Measurements from ENCODE around the gene SAMM50.

The SAMM50 gene

DNA sequence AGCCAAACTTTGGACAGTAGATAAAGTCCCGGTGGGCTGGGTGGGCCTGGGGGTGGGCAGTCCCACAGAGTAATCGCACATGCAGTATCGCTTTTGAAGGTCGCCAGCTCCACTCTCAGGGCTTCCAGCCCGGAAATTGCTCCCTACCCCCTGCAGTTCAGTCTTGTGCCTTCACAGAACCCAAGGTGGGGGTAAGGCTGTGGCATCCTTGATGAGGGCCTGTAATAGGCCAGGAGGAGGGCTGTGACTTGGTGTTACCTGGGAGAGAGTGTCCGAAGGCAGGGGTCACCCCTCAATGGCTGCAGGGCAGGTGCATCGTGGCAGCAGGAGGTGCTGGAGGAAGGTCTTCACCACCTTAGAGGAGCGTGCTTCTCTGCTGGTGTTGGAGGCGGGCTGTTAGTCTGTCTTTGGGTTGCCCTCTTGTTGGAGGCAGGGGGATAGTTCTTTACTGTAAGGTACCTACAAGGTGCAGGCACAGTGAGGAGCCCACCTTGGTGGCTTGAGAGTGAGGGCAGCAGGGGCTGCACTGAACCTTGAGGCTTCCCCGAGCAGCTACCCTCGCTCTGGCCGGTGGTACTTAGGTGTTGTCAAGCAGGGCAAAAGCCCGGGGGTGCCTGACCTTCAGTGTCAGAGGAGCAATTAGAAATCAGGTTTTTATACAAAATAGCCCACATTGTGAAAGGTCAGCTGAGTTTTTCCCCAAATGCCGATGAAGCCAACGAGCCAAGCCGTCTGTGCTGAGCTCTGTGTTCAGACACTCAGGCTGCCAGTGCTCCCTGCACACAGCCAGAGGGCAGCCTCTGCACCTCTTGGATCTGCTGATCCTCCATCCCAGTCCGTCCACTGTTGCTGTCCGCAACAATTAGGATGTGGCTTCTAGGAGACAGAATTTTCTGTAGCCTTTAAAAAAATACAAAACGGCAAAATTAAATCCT is 21.9 kb downstream of the SAMM50 start:
- no peak for DNase-seq (ENCODE audit: low read depth in 2 of 2)

DNA sequence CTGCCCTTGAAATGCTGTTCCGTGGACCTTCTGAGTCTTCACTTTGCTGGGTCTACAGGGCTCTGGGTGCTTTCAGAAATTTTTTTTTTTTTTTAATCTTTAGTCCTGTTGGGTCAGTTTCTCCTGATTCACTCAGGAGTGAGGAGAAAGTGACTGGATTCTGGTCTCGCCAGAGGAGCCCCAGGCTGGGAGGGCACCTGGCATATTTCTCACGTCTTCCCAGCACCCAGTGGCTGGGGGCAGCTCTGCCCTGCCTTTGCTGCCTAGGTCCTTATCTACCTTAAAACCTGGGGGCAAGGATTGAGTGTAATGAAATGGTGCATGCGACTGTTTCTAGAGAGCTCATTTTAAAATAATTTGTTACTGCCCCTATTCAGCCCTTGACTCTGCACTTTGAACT is 23.3 kb downstream of the SAMM50 start:
- DNase-seq (ENCODE audit: low read depth in 2 of 2) = no peak

GRCh38 chr22:43980579-43980978 is 25.3 kb downstream of the SAMM50 start:
- no peak for DNase-seq (ENCODE audit: low read depth in 2 of 2)

DNA sequence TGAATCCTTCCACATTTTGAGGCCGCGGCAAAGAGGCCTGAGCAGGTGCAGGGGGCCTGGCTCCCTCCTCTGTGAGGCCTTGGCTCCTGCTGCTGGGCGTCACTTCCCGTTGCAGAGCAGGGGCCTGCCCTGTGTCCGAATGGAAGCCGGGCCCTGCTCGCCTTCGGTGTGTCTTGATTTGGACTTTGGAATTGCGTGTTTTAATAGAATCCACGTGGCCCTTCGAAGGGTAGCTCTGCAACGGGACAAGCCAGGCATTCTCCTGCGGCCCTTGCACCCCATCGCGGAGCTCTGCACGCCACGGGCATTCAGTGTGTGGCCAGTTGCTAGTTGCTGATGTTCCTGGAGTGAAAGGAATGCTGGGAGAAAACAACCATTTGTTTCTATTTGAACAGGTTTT is 25.8 kb downstream of the SAMM50 start:
- no peak for DNase-seq (ENCODE audit: low read depth in 2 of 2)

DNA sequence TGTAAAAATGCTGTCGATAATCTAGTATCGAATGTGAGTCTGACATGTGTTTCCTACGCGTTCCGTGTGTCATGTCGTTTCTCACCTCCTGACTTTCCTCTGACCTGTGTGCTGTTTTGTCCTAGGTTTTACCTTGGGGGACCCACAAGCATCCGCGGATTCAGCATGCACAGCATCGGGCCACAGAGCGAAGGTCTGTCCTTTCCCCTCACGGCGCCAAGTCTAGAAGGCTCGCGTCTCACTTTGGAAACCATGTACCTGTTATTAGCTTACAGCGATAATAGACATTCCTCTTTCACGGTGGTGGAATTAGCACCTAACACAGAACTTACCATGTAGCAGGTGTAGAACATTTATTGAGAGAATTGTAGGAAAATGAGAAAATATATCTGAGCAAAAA is 28.6 kb downstream of the SAMM50 start:
- DNase-seq (ENCODE audit: low read depth in 2 of 2) = no peak

DNA sequence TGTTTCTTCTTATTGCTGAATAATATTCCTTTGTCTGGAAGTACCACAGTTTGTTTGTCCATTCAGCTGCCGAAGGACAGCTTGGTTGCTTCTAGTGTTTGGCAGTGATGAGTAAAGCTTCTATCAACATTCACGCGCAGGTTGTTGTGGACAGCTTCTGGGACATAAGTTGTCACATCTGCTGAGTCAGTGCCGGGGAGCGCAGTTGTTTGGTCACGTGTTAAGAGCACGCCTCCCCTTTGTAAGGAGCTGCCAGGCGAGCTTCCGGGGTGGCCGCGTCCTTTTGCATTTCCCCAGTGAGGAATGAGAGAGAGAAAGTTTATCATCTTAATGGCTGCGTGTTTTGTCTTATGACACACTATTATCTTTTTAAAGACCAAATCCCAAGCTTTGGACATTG is 30.3 kb downstream of the SAMM50 start:
- DNase-seq (ENCODE audit: low read depth in 2 of 2) = no peak

DNA sequence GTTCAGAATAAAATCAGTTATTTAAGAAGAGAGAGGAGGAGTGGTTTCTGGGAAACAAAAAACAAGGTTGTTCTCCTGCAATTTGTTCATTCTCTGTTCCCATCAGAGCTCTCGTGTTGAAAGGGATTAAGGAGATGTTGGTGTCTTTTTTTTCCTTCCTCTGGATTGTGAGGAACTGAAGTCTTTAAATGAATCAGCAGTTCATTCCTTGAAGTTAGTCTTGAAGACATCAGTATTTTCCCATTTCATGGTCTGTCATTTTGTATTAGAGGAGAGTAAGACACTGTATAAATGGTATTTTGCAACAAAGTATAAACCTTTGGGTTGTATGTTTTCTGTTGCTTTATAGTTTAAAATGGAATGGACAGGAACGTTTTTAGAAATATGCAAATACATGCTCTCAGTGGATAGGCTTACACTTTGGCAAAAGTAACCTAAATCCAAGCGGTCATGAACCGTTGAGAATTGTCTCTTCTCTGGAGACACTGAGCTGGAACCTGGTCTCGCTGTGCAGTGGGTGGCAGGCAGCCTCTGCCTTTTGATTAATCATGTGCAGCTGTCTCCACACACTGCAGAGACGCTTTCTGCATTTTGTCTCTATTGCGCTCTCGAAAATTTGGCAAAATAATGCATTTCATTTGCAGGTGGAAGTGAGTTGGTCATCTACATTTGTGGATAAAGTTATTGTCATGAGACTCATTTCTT is 33.0 kb downstream of the SAMM50 start:
- no peak for DNase-seq (ENCODE audit: low read depth in 2 of 2)

- no peak for DNase-seq (ENCODE audit: low read depth in 2 of 2)
Measured at GRCh38 chr22:43988960-43989359, 33.7 kb downstream of the SAMM50 start.

DNA sequence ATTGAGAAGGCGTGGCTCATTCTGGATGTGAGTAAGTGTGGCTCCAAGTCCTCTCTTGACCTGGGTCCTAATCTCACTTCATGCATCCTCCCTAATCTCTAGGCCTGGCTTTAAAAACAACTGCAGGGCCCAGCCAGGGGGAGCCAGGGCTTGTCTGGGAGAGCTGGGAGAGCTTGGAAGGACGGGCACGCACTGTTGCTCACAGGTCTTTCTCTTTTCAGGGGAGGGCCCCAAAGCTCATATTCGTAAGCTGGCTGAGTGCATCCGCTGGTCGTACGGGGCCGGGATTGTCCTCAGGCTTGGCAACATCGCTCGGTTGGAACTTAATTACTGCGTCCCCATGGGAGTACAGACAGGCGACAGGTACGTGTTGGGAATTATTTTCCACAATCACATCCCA is 34.8 kb downstream of the SAMM50 start:
- no peak for DNase-seq (ENCODE audit: low read depth in 2 of 2)

GRCh38 chr22:43991316-43992020 is 36.2 kb downstream of the SAMM50 start:
- no peak for DNase-seq (ENCODE audit: low read depth in 2 of 2)

DNA sequence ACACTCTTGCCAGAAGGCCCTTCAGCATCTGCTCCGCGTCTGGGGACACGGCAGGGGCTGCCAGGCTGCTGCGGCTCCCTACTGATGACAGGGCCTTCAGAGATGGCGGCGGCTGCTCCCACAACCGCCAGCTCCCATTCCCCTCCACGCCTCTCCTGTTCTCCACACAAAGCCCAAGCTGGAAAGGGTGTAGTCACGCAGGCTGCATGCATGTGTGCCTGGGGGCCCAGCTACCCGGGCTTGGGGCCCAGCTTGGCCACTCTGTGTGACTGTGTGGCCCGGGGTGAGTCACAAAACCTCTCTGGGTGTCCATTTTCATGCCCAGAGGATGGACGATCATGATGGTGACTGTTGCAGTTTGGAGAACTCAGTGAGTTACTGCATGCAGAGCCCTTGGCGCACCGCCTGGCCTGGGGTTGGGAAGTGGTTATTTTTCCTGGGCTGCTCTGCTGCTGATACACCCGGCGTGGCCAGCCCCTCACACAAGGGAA is 37.1 kb downstream of the SAMM50 start:
- DNase-seq (ENCODE audit: low read depth in 2 of 2) = no peak

DNA sequence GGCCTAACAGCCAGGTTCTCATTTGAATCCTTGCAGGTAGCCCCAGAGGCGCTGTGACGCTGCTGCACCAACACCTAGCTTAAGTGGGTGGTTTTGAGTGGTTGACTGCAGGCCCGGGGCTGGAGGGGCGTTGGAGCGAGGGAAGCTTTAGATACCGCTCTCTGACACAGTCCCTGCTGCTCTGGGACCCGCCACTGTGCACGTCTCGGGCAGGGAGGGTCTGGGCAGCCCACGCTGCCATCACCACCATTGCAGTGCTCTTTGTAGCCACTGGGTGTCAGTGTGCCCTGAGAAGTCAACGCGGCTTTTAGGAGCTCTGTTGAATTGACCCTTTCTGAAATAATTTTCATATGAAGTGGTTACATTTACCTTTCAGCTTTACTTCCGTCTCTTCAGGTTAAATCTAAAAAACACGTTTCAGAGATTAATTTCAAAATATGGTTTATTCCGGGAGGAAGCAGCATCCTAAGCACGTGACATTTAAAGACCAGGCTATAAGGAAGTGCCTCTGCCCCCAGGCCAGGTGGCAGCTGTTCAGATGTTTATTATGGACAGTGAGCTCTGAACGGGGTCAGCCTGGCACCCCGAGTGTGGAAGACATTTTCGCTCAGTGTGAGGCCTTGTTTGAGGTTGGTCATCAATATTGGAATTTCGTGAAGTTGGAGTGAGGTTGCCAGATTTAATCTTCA is 38.0 kb downstream of the SAMM50 start:
- DNase-seq (ENCODE audit: low read depth in 2 of 2) = peak in 1 of 2 donors; percentile 29

DNA sequence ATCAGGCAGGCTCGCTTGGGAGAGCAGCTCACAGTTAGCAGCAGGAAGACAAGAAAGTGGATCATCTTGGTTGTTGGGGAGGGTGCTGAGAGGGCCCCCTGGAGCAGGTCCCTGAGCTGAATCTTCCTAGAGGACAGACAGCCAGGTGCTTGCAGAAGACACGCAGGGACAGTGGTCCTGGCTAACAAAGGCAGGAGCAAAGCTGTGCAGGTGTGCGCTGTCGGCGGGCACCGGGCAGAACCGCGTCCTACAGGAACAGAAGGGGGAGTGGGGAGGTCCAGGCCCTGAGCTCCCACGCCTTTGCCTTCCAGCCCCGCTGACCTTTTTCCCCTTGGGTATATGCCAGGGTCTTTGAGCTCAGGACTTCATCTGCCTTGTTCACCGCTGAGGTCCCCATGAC is 38.8 kb downstream of the SAMM50 start:
- no peak for DNase-seq (ENCODE audit: low read depth in 2 of 2)

GRCh38 chr22:43994416-43994815 is 39.2 kb downstream of the SAMM50 start:
- DNase-seq (ENCODE audit: low read depth in 2 of 2) = no peak

DNA sequence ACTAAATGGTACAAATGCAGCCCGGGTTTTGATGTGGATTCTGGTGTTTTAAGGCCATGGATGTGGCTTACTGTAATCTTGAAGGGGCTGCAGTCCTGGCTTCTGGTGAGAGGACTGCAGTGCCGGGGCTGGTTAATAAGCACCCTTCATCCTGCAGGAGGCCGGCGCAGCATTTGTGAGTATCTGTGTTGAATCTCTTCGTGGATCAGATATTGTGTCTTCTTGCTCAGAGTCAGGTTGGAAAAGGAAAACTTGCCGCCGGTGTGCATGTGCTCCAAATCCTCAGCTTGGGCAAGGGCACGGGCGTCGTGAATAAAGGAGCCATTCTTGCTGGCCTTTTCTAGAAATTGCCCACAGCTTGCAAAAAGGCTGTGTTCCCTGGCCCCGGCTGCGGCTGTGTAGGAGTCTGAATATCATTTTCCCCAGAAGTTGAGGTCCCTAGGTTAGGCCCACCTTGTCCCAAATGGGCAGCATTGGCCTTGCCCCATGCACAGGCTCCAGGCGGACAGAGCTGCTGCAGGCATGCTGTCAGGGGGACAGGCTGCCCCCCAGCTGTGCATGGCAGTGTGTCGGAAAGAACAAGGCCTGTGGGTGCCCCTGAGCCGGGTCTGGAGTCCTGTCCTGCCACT is 39.9 kb downstream of the SAMM50 start:
- DNase-seq (ENCODE audit: low read depth in 2 of 2) = no peak

DNA sequence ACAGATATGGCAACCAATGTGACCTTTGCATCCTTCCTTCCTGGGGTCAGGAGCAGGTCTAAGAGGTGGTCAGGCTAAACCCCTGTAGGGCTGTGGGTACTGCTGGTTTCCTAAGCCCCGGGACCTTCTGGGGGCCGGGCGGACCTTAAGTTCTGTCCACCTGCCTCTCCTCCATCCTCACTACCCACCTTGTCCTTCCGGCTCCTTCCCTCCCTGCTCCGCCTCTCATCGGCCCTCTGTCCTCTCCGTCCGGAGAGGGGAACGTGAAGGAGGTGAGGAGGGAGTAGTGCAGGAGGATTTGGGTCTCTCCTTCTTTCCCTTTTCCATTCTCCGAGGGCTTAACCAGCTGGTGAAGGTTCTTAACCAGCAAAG is 40.5 kb downstream of the SAMM50 start:
- DNase-seq (ENCODE audit: low read depth in 2 of 2) = no peak

DNA sequence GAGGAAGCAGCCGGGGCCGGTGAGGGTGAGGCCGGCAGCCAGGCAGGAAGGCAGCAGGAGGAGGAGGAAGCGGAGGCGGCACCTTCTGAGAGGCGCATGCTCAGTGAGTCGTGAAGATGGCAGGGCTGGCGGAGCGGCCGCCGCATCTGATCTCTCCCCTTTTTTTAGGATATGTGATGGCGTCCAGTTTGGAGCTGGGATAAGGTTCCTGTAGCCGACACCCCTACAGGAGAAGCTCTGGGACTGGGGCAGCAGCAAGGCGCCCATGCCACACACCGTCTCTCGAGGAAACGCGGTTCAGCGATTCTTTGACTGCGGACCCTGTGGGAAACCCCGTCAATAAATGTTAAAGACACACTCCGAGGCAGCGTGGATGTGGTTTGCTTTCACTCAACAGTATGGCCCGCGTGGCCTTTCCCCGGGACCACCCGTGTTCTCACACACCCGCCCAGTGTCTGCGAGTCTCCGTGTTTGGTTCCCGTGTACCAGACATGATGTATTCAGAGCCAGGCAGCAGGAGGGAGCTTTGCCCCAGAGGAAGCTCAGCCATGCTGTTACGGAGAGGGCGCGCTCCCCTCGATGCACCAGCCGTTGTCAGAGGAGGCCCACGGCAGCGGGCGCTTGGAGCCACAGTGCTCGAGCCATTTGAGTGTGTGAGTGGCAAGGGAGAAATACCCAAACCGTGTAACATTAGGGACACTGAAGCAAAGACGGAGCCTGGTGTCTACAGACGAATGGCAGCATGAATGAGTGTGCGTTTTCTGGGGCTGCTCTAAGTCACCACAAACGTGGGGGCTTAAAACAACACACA is 41.1 kb downstream of the SAMM50 start:
- peak; percentile 36 to 42 for DNase-seq (ENCODE audit: low read depth in 2 of 2)

GRCh38 chr22:43996981-43997265 is 41.7 kb downstream of the SAMM50 start:
- DNase-seq (ENCODE audit: low read depth in 2 of 2) = no peak

DNA sequence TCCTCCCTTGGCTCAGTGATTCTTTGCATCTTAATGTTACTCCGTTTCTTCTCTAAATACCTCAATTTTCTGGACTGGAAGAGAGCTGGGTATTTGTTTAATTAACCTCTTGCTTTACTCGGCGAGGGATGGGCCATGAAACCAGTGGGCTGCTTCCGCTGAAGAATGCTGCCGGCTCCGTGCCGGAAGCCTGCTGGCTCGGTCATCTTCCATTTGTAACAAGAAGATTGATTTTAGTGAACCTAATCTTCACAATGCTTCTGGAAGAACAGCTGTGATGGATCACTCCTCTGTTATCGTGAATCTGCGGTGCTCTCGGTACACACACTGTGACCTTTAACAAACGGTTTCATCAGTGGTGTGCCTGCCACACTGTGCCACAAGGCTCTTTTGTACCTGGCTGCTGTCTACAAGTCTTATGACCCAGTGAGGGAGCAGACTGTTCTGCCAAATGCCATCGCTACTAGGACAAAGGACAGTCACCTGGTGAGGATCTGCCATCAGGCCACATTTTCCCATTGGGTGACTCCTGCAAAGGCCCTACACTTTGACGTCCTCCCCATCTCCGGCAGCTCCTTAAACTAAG is 43.5 kb downstream of the SAMM50 start:
- no peak for DNase-seq (ENCODE audit: low read depth in 2 of 2)

- no peak for DNase-seq (ENCODE audit: low read depth in 2 of 2)
Measured at GRCh38 chr22:43999378-43999777, 44.1 kb downstream of the SAMM50 start.

Data from stimulated activated CD8-positive, alpha-beta memory T cell treated with anti-CD3 and anti-CD28 coated beads, Interleukin-7, amount 100 ng/mL, for 1 hour (primary cell).